B cell (primary cell): Measurements from ENCODE around the gene PROM2. TPM values are rescaled to one million over a fixed set of nuclear protein-coding genes. Genes with fewer than 3 reads are reported as not detected.

Experiments used
- ATAC-seq: fragments of 200-7000 bp; cut with Tn5 transposase; one replicate; pipeline ENCODE4 v1.10.0; 2021; ENCODE audit warnings: low read depth, mild to moderate bottlenecking, moderate number of reproducible peaks, moderate library complexity
- CTCF ChIA-PET: fragments of 350-600 bp; sonication (Branson Sonifier 250); formaldehyde crosslinking; loops from one replicate; lab custom pipeline; 2021; ENCODE audit warnings: antibody characterized with exemption, inconsistent platforms; lab: Charles Lee
- POLR2A ChIA-PET: fragments of 350-600 bp; sonication (Branson Sonifier 250); formaldehyde crosslinking; loops from one replicate; lab custom pipeline; 2021; ENCODE audit warnings: antibody characterized with exemption; lab: Charles Lee
- DNase-seq: peaks from one replicate; pipeline ENCODE4 v3.0.0; 2013
- H2AFZ ChIP-seq: 2 replicates; pipeline ENCODE4 v1.6.1; 2012; ENCODE audit warnings: mild to moderate bottlenecking, low read depth, low read length; ENCODE audit not compliant: insufficient read depth, poor library complexity, severe bottlenecking
- H3K27ac ChIP-seq, 2 donors: 1 replicate in 1 of 2; 2 replicates in 1 of 2; pipeline ENCODE4 v1.5.1; 2012 to 2013; ENCODE audit warnings: low read length in 2 of 2, mild to moderate bottlenecking in 2 of 2, moderate library complexity in 1 of 2
- H3K27me3 ChIP-seq, 4 experiments: fragments of 200-600 bp in 1 of 4; sonication (generic) in 1 of 4; replicated peaks in 1 of 4; 1 replicate in 2 of 4; 2 replicates in 2 of 4; pipeline versions ENCODE4 v1.6.1 to v1.7.0; 2013 to 2016; ENCODE audit warnings: low read length in 3 of 4, mild to moderate bottlenecking in 2 of 4, mixed read lengths in 1 of 4, moderate library complexity in 1 of 4; ENCODE audit not compliant: insufficient read depth in 4 of 4, control insufficient read depth in 3 of 4; ENCODE audit errors: control extremely low read depth in 1 of 4
- H3K36me3 ChIP-seq, 2 experiments: replicated peaks in 1 of 2; 1 replicate in 1 of 2; 2 replicates in 1 of 2; pipeline versions ENCODE4 v1.6.1 to v1.7.1; 2013; ENCODE audit warnings: low read length in 1 of 2; ENCODE audit not compliant: insufficient read depth in 2 of 2, control insufficient read depth in 1 of 2; ENCODE audit errors: control extremely low read depth in 1 of 2, extremely low read depth in 1 of 2
- H3K4me1 ChIP-seq, 2 donors: fragments of 200-600 bp in 1 of 2; sonication (generic) in 1 of 2; 1 replicate in 1 of 2; 2 replicates in 1 of 2; pipeline versions ENCODE4 v1.5.1 to v1.6.1; 2013 to 2017; ENCODE audit warnings: low read length in 2 of 2; ENCODE audit not compliant: control insufficient read depth in 2 of 2, insufficient read depth in 2 of 2
- H3K4me2 ChIP-seq: replicated peaks from 2 replicates; pipeline ENCODE3; 2012; ENCODE audit warnings: mild to moderate bottlenecking, low read depth, low read length; ENCODE audit not compliant: poor library complexity, severe bottlenecking
- H3K4me3 ChIP-seq, 5 experiments: fragments of 200-600 bp in 1 of 5; sonication (generic) in 1 of 5; 1 replicate in 3 of 5; 2 replicates in 2 of 5; pipeline versions ENCODE4 v1.5.1 to v1.7.0; 2011 to 2016; ENCODE audit warnings: low read length in 4 of 5, mild to moderate bottlenecking in 4 of 5, low read depth in 2 of 5, control low read depth in 1 of 5, moderate library complexity in 1 of 5; ENCODE audit not compliant: insufficient read depth in 1 of 5; ENCODE audit errors: control extremely low read depth in 1 of 5, extremely low read depth in 1 of 5
- H3K79me2 ChIP-seq: fragments of 200-600 bp; sonication (generic); one replicate; pipeline ENCODE4 v1.6.0; 2016; ENCODE audit warnings: low read length; ENCODE audit not compliant: control insufficient read depth, insufficient read depth
- H3K9ac ChIP-seq: fragments of 200-600 bp; sonication (generic); 2 replicates; pipeline ENCODE4 v1.6.1; 2017; ENCODE audit warnings: mild to moderate bottlenecking, low read length, moderate library complexity
- H3K9me3 ChIP-seq, 3 donors: one replicate each; pipeline versions ENCODE4 v1.6.1 to v1.7.1; 2013; ENCODE audit warnings: low read length in 2 of 3; ENCODE audit not compliant: control insufficient read depth in 2 of 3, insufficient read depth in 1 of 3; ENCODE audit errors: control extremely low read depth in 1 of 3
- H4K20me1 ChIP-seq: 2 replicates; pipeline ENCODE4 v1.6.0; 2012; ENCODE audit warnings: mild to moderate bottlenecking, low read length; ENCODE audit not compliant: insufficient read depth, control insufficient read depth, poor library complexity, severe bottlenecking
- H3K27ac Mint-ChIP-seq: one replicate; pipeline ENCODE4 v1.8.0; 2021; ENCODE audit warnings: mixed read lengths
- H3K27me3 Mint-ChIP-seq: one replicate; pipeline ENCODE4 v1.8.0; 2021; ENCODE audit warnings: mixed read lengths
- H3K4me1 Mint-ChIP-seq: one replicate; pipeline ENCODE4 v1.8.0; 2021; ENCODE audit warnings: mixed read lengths
- H3K4me3 Mint-ChIP-seq: one replicate; pipeline ENCODE4 v1.8.0; 2021; ENCODE audit warnings: mixed read lengths
- H3K9me3 Mint-ChIP-seq: one replicate; pipeline ENCODE4 v1.8.0; 2022; ENCODE audit warnings: mixed read lengths; ENCODE audit not compliant: insufficient read depth
- CTCF ChIP-seq: fragments of 200-600 bp; IDR thresholded peaks from one replicate; pipeline ENCODE4 v1.8.0; 2022; ENCODE audit warnings: antibody characterized with exemption, mild to moderate bottlenecking
- EZH2 ChIP-seq: IDR thresholded peaks from 2 replicates; pipeline ENCODE4 v1.6.1; 2012; ENCODE audit warnings: borderline replicate concordance, low read depth, mild to moderate bottlenecking, moderate library complexity, low read length; ENCODE audit not compliant: insufficient read depth, poor library complexity, severe bottlenecking
- WGBS: methylation state at CpG from one replicate; pipeline ENCODE4 v1.1.5; 2013; ENCODE audit warnings: missing lambda C conversion rate; ENCODE audit not compliant: insufficient coverage; 5-methylcytosine and 5-hydroxymethylcytosine counted together
- intact Hi-C: fragments of 100-400 bp; cut with micrococcal nuclease; formaldehyde crosslinking; loops from one replicate; pipeline ENCODE4 v1.10.0; 2022
- polyA plus RNA-seq: library from polyadenylated mRNA; depleted of rRNA; stranded (reverse); fragments of >200 nt; gene quantifications from 2 replicates; pipeline ENCODE4 v1.2.3, GENCODE V29; 2012
- total RNA-seq, 2 donors: library from RNA; stranded (reverse); fragments of 120-200 nt in 1 of 2; gene quantifications; 1 replicate in 1 of 2; 2 replicates in 1 of 2; pipeline versions ENCODE4 v1.2.3 to v1.2.4, GENCODE V29; 2013 to 2022

PROM2 gene
- total and polyA plus RNA-seq, 2 donors (not counting 1 experiment from before 2014, with no cell fraction given): 0.67 to 1.3 TPM

DNA sequence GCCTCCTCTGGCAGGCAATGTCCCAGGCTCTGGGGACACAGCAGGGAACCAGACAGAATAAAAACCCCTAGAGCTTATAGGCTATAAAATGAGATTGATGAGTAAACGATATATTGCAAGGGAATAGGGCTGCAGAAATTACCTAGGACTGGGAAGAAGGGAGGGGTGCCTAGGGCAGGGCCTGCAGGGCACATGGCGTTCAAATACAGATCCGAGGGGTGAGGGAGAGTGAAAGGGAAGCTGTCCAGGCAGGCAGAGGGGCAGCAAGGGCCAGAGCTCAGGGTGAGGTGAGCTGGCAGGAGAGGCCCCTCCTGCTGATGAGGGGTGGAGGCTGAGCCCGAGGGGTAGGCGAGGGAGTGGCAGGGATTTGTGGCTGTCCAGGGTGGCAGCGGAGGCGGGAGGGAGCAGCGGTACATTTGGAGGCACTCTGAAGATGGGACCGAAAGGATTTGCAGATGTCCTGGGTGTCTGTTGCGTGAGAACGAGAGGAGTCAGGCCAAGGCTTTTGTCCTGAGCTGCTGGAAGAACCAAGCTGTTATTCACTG lies 56.6 kb downstream of the PROM2 start:
- CTCF ChIA-PET: no interaction called here
- no peak overlapping the region for H3K4me3 ChIP-seq
- intact Hi-C loops: no loop called here

GRCh38 chr2:95331606-95332005 lies 57.4 kb downstream of the PROM2 start:
- Mint-ChIP-seq H3K27ac (no peak overlapping the region), H3K4me1 (no peaks in the 10 kb centered on the region), H3K9me3 (no peaks in the 10 kb centered on the region), H3K27me3 (no peaks in the 10 kb centered on the region), H3K4me3 (no peak overlapping the region)
- ChIA-PET POLR2A (no interaction called here), CTCF (no interaction called here)
- WGBS: 94% methylated on average over 10 of the region's 10 CpGs
- no peak for ATAC-seq
- Histone ChIP-seq H3K27me3 (no peaks in the 10 kb centered on the region), H3K79me2 (no peaks in the 10 kb centered on the region), H3K4me2 (no peak overlapping the region), H3K36me3 (no peaks in the 10 kb centered on the region), H3K4me3 (no peak overlapping the region), H3K9ac (no peak overlapping the region), H3K9me3 (no peaks in the 10 kb centered on the region), H3K27ac (no peak overlapping the region), H3K4me1 (no peaks in the 10 kb centered on the region), H2AFZ (no peak overlapping the region), H4K20me1 (no peaks in the 10 kb centered on the region)
- TF ChIP-seq EZH2 (no peak), CTCF (no peak)
- DNase-seq: no peak
- intact Hi-C loops: no loop called here

More for the DNA sequence above, 56.6 kb downstream of the PROM2 start:
- Histone ChIP-seq H3K27ac (no peak overlapping the region), H3K9me3 (peaks cover 0 to 3% (median 0%) of the 10 kb centered on the region in 3 donors), H3K36me3 (no peaks in the 10 kb centered on the region), H2AFZ (no peak overlapping the region), H3K79me2 (no peaks in the 10 kb centered on the region), H3K9ac (no peak overlapping the region), H3K4me1 (no peaks in the 10 kb centered on the region), H3K27me3 (no peaks in the 10 kb centered on the region), H3K4me2 (no peak overlapping the region), H4K20me1 (no peaks in the 10 kb centered on the region)
- no peak for TF ChIP-seq CTCF
- no peak for TF ChIP-seq EZH2
- ATAC-seq (no peak), DNase-seq (no peak)
- WGBS: 89% methylated on average over 11 of the region's 11 CpGs
- Mint-ChIP-seq H3K4me3 (no peak overlapping the region), H3K9me3 (peaks cover under 1% of the 10 kb centered on the region), H3K4me1 (no peaks in the 10 kb centered on the region), H3K27ac (no peak overlapping the region), H3K27me3 (no peaks in the 10 kb centered on the region)
- POLR2A ChIA-PET: no interaction called here
